NB4 (cell line): Measurements from ENCODE around the gene BNC2.

Experiments
- MYC ChIP-seq: IDR thresholded peaks from 2 replicates; pipeline ENCODE4 v1.6.1; 2011; ENCODE audit warnings: low read depth, low read length
- POLR2A ChIP-seq: IDR thresholded peaks from 2 replicates; pipeline ENCODE4 v1.6.1; 2011; ENCODE audit warnings: mild to moderate bottlenecking; ENCODE audit not compliant: insufficient read length; ENCODE audit errors: extremely low read depth
- TF ChIP-seq, protein P1 (sequence below): IDR thresholded peaks from one replicate; pipeline ENCODE4 v1.5.1; 2012; ENCODE audit warnings: low read depth, low read length
- TF ChIP-seq, protein P2 (sequence below): IDR thresholded peaks from 2 replicates; pipeline ENCODE4 v1.6.1; 2011; ENCODE audit warnings: low read depth, low read length

DNA sequence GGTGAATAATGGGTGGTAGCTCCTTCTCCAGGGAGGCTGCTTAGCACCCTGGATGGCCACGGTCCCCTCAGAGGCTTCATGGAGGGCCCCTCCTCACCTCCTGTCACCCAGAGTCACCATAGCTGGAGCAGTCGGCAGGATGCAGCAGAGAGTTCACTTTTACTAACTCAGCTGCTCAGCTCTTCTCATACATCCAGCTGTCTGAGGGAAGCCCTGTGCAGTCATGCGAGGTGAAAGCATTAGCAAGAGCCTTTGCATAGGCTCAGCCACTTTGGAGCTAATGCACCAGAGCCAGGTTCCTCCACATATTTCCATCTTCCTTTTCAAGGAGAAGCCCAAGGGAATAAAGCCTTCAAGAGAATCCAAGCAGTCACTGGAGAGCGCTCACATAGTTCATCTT is 499.2 kb downstream of the BNC2 start:
- TF ChIP-seq, protein P1, sequence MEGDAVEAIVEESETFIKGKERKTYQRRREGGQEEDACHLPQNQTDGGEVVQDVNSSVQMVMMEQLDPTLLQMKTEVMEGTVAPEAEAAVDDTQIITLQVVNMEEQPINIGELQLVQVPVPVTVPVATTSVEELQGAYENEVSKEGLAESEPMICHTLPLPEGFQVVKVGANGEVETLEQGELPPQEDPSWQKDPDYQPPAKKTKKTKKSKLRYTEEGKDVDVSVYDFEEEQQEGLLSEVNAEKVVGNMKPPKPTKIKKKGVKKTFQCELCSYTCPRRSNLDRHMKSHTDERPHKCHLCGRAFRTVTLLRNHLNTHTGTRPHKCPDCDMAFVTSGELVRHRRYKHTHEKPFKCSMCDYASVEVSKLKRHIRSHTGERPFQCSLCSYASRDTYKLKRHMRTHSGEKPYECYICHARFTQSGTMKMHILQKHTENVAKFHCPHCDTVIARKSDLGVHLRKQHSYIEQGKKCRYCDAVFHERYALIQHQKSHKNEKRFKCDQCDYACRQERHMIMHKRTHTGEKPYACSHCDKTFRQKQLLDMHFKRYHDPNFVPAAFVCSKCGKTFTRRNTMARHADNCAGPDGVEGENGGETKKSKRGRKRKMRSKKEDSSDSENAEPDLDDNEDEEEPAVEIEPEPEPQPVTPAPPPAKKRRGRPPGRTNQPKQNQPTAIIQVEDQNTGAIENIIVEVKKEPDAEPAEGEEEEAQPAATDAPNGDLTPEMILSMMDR: no peak
- TF ChIP-seq POLR2A (no peak), MYC (no peak)
- TF ChIP-seq, protein P2, sequence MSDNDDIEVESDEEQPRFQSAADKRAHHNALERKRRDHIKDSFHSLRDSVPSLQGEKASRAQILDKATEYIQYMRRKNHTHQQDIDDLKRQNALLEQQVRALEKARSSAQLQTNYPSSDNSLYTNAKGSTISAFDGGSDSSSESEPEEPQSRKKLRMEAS: no peak
